ENCODE data around the gene APLP2.

DNA sequence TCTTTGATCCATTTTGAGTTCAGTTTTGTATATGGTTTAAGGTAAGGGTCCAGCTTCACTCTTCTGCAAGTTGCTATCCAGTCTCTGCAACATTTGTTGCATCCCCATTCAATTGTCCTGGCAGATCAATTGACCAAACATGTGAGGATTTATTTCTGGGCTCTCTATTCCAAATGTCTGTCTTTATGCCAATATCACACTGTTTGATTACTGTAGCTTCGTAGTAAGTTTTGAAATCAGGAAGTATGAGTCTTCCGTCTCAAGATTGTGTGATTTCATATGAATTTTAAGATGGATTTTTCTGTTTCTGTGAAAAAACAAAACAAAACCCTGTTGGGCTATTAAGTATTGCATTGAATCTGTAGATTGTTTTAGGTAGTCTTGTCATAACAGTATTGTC is 17.0 kb downstream of the APLP2 start:
- TF ChIP-seq, protein P1, sequence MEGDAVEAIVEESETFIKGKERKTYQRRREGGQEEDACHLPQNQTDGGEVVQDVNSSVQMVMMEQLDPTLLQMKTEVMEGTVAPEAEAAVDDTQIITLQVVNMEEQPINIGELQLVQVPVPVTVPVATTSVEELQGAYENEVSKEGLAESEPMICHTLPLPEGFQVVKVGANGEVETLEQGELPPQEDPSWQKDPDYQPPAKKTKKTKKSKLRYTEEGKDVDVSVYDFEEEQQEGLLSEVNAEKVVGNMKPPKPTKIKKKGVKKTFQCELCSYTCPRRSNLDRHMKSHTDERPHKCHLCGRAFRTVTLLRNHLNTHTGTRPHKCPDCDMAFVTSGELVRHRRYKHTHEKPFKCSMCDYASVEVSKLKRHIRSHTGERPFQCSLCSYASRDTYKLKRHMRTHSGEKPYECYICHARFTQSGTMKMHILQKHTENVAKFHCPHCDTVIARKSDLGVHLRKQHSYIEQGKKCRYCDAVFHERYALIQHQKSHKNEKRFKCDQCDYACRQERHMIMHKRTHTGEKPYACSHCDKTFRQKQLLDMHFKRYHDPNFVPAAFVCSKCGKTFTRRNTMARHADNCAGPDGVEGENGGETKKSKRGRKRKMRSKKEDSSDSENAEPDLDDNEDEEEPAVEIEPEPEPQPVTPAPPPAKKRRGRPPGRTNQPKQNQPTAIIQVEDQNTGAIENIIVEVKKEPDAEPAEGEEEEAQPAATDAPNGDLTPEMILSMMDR (conservative IDR thresholded peaks at IDR 0.05; ENCODE audit: low read depth in 2 of 2), result no peak
- no peak for TF ChIP-seq EZH2 (IDR thresholded peaks at IDR 0.05; ENCODE audit: low read depth, unreplicated experiment)
- TF ChIP-seq POLR2AphosphoS5 (IDR thresholded peaks at IDR 0.05; ENCODE audit: low read depth), result no peak
- no peak for TF ChIP-seq REST (IDR thresholded peaks at IDR 0.05; ENCODE audit: unreplicated experiment)
- no peak for TF ChIP-seq ETS1 (IDR thresholded peaks at IDR 0.05)
- TF ChIP-seq CREB1 (CRISPR knock-in tag; IDR thresholded peaks at IDR 0.05; ENCODE audit: low read depth), result no peak
- TF ChIP-seq EZH2phosphoT487 (IDR thresholded peaks at IDR 0.05; ENCODE audit: unreplicated experiment), result no peak

All from GM23338 (cell line).